Measurements from ENCODE around the gene FCHO1.
A peak's percentile ranks its signal among the peaks of the same experiment; 100 is the strongest.
"Not testable (repeated sequence)": the region's sequence is repeated elsewhere in the genome, so short reads cannot be mapped to it uniquely, and the experiment has no call there.

Gene FCHO1

GRCh38 chr19:17770613-17771012 is 19.3 kb downstream of the FCHO1 start:
- no peaks in the 10 kb centered on the region for H3K4me1 ChIP-seq (ENCODE audit: control insufficient read depth, low read depth, low read length)
- H3K9me3 ChIP-seq (ENCODE audit: control insufficient read depth, low read depth, low read length), result no peaks in the 10 kb centered on the region
- no peaks in the 10 kb centered on the region for H3K36me3 ChIP-seq (ENCODE audit: control insufficient read depth, low read depth, low read length)
- no peak overlapping the region for H3K4me3 ChIP-seq (ENCODE audit: low read length)
- H3K27ac ChIP-seq (ENCODE audit: low read length), result no peak overlapping the region
- H3K9ac ChIP-seq (ENCODE audit: low read length), result no peak overlapping the region
- no peaks in the 10 kb centered on the region for H3K27me3 ChIP-seq (ENCODE audit: control insufficient read depth, insufficient read depth, low read length)

- no peak overlapping the region for H3K9ac ChIP-seq (ENCODE audit: low read length)
- no peak overlapping the region for H3K4me3 ChIP-seq (ENCODE audit: low read length)
- H3K9me3 ChIP-seq (ENCODE audit: control insufficient read depth, low read depth, low read length), result no peaks in the 10 kb centered on the region
- H3K27ac ChIP-seq (ENCODE audit: low read length), result no peak overlapping the region
- H3K36me3 ChIP-seq (ENCODE audit: control insufficient read depth, low read depth, low read length), result no peaks in the 10 kb centered on the region
- H3K4me1 ChIP-seq (ENCODE audit: control insufficient read depth, low read depth, low read length), result no peaks in the 10 kb centered on the region
- H3K27me3 ChIP-seq (ENCODE audit: control insufficient read depth, insufficient read depth, low read length), result no peaks in the 10 kb centered on the region
These were observed 20.9 kb downstream of the FCHO1 start for GRCh38 chr19:17772172-17772571.

- no peak overlapping the region for H3K4me3 ChIP-seq (ENCODE audit: low read length)
- no peaks in the 10 kb centered on the region for H3K4me1 ChIP-seq (ENCODE audit: control insufficient read depth, low read depth, low read length)
- H3K9me3 ChIP-seq (ENCODE audit: control insufficient read depth, low read depth, low read length), result no peaks in the 10 kb centered on the region
- H3K27me3 ChIP-seq (ENCODE audit: control insufficient read depth, insufficient read depth, low read length), result no peaks in the 10 kb centered on the region
- no peak overlapping the region for H3K9ac ChIP-seq (ENCODE audit: low read length)
- H3K27ac ChIP-seq (ENCODE audit: low read length), result no peak overlapping the region
- no peaks in the 10 kb centered on the region for H3K36me3 ChIP-seq (ENCODE audit: control insufficient read depth, low read depth, low read length)
These were observed 24.1 kb downstream of the FCHO1 start for GRCh38 chr19:17775245-17775927.

GRCh38 chr19:17775991-17776803 is 24.9 kb downstream of the FCHO1 start:
- no peak overlapping the region for H3K9ac ChIP-seq (ENCODE audit: low read length)
- H3K36me3 ChIP-seq (ENCODE audit: control insufficient read depth, low read depth, low read length), result no peaks in the 10 kb centered on the region

GRCh38 chr19:17777840-17778239 is 26.6 kb downstream of the FCHO1 start:
- H3K4me1 ChIP-seq (ENCODE audit: control insufficient read depth, low read depth, low read length); H3K27ac ChIP-seq (ENCODE audit: low read length); H3K9me3 ChIP-seq (ENCODE audit: control insufficient read depth, low read depth, low read length); H3K27me3 ChIP-seq (ENCODE audit: control insufficient read depth, insufficient read depth, low read length); H3K9ac ChIP-seq (ENCODE audit: low read length); H3K36me3 ChIP-seq (ENCODE audit: control insufficient read depth, low read depth, low read length): not testable (repeated sequence)
- H3K4me3 ChIP-seq (ENCODE audit: low read length), result peak overlapping the region; percentile 70

More at GRCh38 chr19:17775991-17776803, 24.9 kb downstream of the FCHO1 start:
- Histone ChIP-seq H3K4me1 (ENCODE audit: control insufficient read depth, low read depth, low read length) (no peaks in the 10 kb centered on the region), H3K9me3 (ENCODE audit: control insufficient read depth, low read depth, low read length) (no peaks in the 10 kb centered on the region), H3K27ac (ENCODE audit: low read length) (no peak overlapping the region), H3K4me3 (ENCODE audit: low read length) (no peak overlapping the region), H3K27me3 (ENCODE audit: control insufficient read depth, insufficient read depth, low read length) (no peaks in the 10 kb centered on the region)

GRCh38 chr19:17778251-17778967 is 27.1 kb downstream of the FCHO1 start:
- peak overlapping the region; percentile 2 for H3K9ac ChIP-seq (ENCODE audit: low read length)
- no peaks in the 10 kb centered on the region for H3K9me3 ChIP-seq (ENCODE audit: control insufficient read depth, low read depth, low read length)
- no peak overlapping the region for H3K27ac ChIP-seq (ENCODE audit: low read length)
- H3K4me1 ChIP-seq (ENCODE audit: control insufficient read depth, low read depth, low read length), result no peaks in the 10 kb centered on the region
- H3K36me3 ChIP-seq (ENCODE audit: control insufficient read depth, low read depth, low read length), result no peaks in the 10 kb centered on the region
- H3K27me3 ChIP-seq (ENCODE audit: control insufficient read depth, insufficient read depth, low read length), result no peaks in the 10 kb centered on the region
- H3K4me3 ChIP-seq (ENCODE audit: low read length), result peak overlapping the region; percentile 70

GRCh38 chr19:17778968-17779929 is 28.0 kb downstream of the FCHO1 start:
- no peaks in the 10 kb centered on the region for H3K27me3 ChIP-seq (ENCODE audit: control insufficient read depth, insufficient read depth, low read length)
- no peaks in the 10 kb centered on the region for H3K36me3 ChIP-seq (ENCODE audit: control insufficient read depth, low read depth, low read length)
- no peaks in the 10 kb centered on the region for H3K9me3 ChIP-seq (ENCODE audit: control insufficient read depth, low read depth, low read length)
- H3K4me3 ChIP-seq (ENCODE audit: low read length), result peak overlapping the region; percentile 70
- no peaks in the 10 kb centered on the region for H3K4me1 ChIP-seq (ENCODE audit: control insufficient read depth, low read depth, low read length)
- peak overlapping the region; percentile 2 for H3K9ac ChIP-seq (ENCODE audit: low read length)
- no peak overlapping the region for H3K27ac ChIP-seq (ENCODE audit: low read length)

- Histone ChIP-seq H3K9ac (ENCODE audit: low read length) (no peak overlapping the region), H3K4me3 (ENCODE audit: low read length) (no peak overlapping the region), H3K27me3 (ENCODE audit: control insufficient read depth, insufficient read depth, low read length) (no peaks in the 10 kb centered on the region), H3K36me3 (ENCODE audit: control insufficient read depth, low read depth, low read length) (no peaks in the 10 kb centered on the region), H3K27ac (ENCODE audit: low read length) (no peak overlapping the region), H3K9me3 (ENCODE audit: control insufficient read depth, low read depth, low read length) (no peaks in the 10 kb centered on the region), H3K4me1 (ENCODE audit: control insufficient read depth, low read depth, low read length) (no peaks in the 10 kb centered on the region)
These were observed 29.5 kb downstream of the FCHO1 start for GRCh38 chr19:17780781-17781180.

- H3K4me3 ChIP-seq (ENCODE audit: low read length); H3K27me3 ChIP-seq (ENCODE audit: control insufficient read depth, insufficient read depth, low read length); H3K9ac ChIP-seq (ENCODE audit: low read length); H3K4me1 ChIP-seq (ENCODE audit: control insufficient read depth, low read depth, low read length); H3K9me3 ChIP-seq (ENCODE audit: control insufficient read depth, low read depth, low read length); H3K36me3 ChIP-seq (ENCODE audit: control insufficient read depth, low read depth, low read length); H3K27ac ChIP-seq (ENCODE audit: low read length): not testable (repeated sequence)
These were observed 32.4 kb downstream of the FCHO1 start for GRCh38 chr19:17783721-17784120.

GRCh38 chr19:17784201-17785008 is 33.1 kb downstream of the FCHO1 start:
- no peaks in the 10 kb centered on the region for H3K4me1 ChIP-seq (ENCODE audit: control insufficient read depth, low read depth, low read length)
- no peaks in the 10 kb centered on the region for H3K36me3 ChIP-seq (ENCODE audit: control insufficient read depth, low read depth, low read length)
- no peaks in the 10 kb centered on the region for H3K27me3 ChIP-seq (ENCODE audit: control insufficient read depth, insufficient read depth, low read length)
- no peaks in the 10 kb centered on the region for H3K9me3 ChIP-seq (ENCODE audit: control insufficient read depth, low read depth, low read length)
- H3K4me3 ChIP-seq (ENCODE audit: low read length), result no peak overlapping the region
- no peak overlapping the region for H3K27ac ChIP-seq (ENCODE audit: low read length)
- no peak overlapping the region for H3K9ac ChIP-seq (ENCODE audit: low read length)

Measured in iPS-18a (cell line).